Lung (tissue), 12 donors: Measurements from ENCODE around the gene BTBD19. TPM values are rescaled to one million over a fixed set of nuclear protein-coding genes. Genes with fewer than 3 reads are reported as not detected.
"Not testable (repeated sequence)": the region's sequence is repeated elsewhere in the genome, so short reads cannot be mapped to it uniquely, and the experiment has no call there.

Experiments used
- ATAC-seq: fragments of 200-7000 bp; cut with Tn5 transposase; one replicate; pipeline ENCODE4 v1.9.1; 2020; ENCODE audit warnings: moderate number of reproducible peaks; ENCODE audit not compliant: insufficient read depth, low FRiP score
- DNase-seq, 3 donors: peaks; one replicate each; pipeline ENCODE4 v3.0.0-alpha.2; 2013 to 2017
- H3K27ac ChIP-seq, 2 donors: one replicate each; pipeline ENCODE4 v1.5.1; 2013; ENCODE audit warnings: mild to moderate bottlenecking in 2 of 2, moderate library complexity in 2 of 2, control low read depth in 1 of 2, inconsistent platforms in 1 of 2, low read depth in 1 of 2, low read length in 1 of 2
- H3K27me3 ChIP-seq, 3 donors: one replicate each; pipeline ENCODE4 v1.5.1; 2013; ENCODE audit warnings: low read length in 2 of 3; ENCODE audit not compliant: control insufficient read depth in 3 of 3, insufficient read depth in 3 of 3
- H3K36me3 ChIP-seq, 4 donors: one replicate each; pipeline ENCODE4 v1.5.1; 2013; ENCODE audit warnings: low read length in 4 of 4, mild to moderate bottlenecking in 1 of 4, moderate library complexity in 1 of 4; ENCODE audit not compliant: control insufficient read depth in 4 of 4, insufficient read depth in 4 of 4
- H3K4me1 ChIP-seq, 5 donors: one replicate each; pipeline ENCODE4 v1.5.1; 2013; ENCODE audit warnings: low read length in 5 of 5, mild to moderate bottlenecking in 2 of 5, moderate library complexity in 1 of 5; ENCODE audit not compliant: control insufficient read depth in 5 of 5, insufficient read depth in 5 of 5
- H3K4me3 ChIP-seq: one replicate; pipeline ENCODE4 v1.5.1; 2013; ENCODE audit warnings: mild to moderate bottlenecking, control low read depth, moderate library complexity
- H3K9ac ChIP-seq, 2 donors: one replicate each; pipeline ENCODE4 v1.5.1; 2013; ENCODE audit warnings: low read length in 2 of 2, control low read depth in 1 of 2; ENCODE audit not compliant: insufficient read depth in 1 of 2
- H3K9me3 ChIP-seq, 4 donors: one replicate each; pipeline ENCODE4 v1.5.1; 2013; ENCODE audit warnings: low read length in 3 of 4, mild to moderate bottlenecking in 1 of 4, moderate library complexity in 1 of 4; ENCODE audit not compliant: control insufficient read depth in 4 of 4, insufficient read depth in 3 of 4
- WGBS, 2 donors: extraction: QIAGEN DNeasy Blood & Tissue Kit; methylation state at CpG; one replicate each; pipeline ENCODE4 v1.1.7; 2013; 5-methylcytosine and 5-hydroxymethylcytosine counted together
- polyA plus RNA-seq, 2 donors: library from polyadenylated mRNA; stranded (reverse); fragments of 200-250 nt; gene quantifications; one replicate each; pipeline ENCODE4 v1.2.1, GENCODE V29; 2013
- total RNA-seq, 2 donors: library from RNA; depleted of rRNA in 1 of 2; stranded (reverse); fragments of >200 nt in 1 of 2; gene quantifications; one replicate each; pipeline ENCODE4 v1.2.1, GENCODE V29; 2014 to 2021
- TF ChIP-seq, protein P1 (sequence below): IDR thresholded peaks from 2 replicates; pipeline ENCODE4 v1.5.1; 2012; ENCODE audit warnings: mild to moderate bottlenecking; ENCODE audit errors: control extremely low read depth, extremely low read depth
- donor health status: control.
- donor health status: control.
- donor health status: Bipolar disorder and iron deficiency.
- donor health status: healthy.
- donor health status: DM: yes; HTN: yes; CAD: no.

BTBD19 gene
- total and polyA plus RNA-seq, 4 donors: 5.6 to 20.0 (median 10.4) TPM

DNA sequence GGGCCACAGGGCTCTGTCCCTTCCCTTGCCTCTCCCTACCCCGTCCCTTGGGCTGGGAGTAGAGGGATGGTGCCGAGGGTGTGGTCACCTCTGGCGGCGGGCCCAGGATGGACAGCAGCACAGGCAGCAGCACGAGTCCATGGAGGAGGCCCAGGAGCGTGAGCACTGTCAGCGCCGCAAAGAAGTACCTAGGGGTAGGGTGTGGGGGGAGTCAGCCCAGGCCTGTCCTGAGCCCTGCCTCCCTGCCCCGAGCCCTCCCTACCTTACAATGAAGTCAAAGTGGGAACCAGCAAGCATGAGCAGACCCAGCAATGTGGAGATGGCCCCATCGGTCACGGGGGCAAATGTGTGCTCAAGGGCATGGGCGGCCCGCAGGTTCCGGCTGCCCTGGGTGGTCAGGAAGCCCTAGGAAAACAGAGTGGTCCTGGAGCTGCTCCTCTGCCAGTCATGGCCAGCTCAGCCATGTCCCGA lies 14.7 kb downstream of the BTBD19 start:
- DNase-seq (no peak), ATAC-seq (no peak)
- TF ChIP-seq, protein P1, sequence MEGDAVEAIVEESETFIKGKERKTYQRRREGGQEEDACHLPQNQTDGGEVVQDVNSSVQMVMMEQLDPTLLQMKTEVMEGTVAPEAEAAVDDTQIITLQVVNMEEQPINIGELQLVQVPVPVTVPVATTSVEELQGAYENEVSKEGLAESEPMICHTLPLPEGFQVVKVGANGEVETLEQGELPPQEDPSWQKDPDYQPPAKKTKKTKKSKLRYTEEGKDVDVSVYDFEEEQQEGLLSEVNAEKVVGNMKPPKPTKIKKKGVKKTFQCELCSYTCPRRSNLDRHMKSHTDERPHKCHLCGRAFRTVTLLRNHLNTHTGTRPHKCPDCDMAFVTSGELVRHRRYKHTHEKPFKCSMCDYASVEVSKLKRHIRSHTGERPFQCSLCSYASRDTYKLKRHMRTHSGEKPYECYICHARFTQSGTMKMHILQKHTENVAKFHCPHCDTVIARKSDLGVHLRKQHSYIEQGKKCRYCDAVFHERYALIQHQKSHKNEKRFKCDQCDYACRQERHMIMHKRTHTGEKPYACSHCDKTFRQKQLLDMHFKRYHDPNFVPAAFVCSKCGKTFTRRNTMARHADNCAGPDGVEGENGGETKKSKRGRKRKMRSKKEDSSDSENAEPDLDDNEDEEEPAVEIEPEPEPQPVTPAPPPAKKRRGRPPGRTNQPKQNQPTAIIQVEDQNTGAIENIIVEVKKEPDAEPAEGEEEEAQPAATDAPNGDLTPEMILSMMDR: no peak
- Histone ChIP-seq H3K4me3 (no peak overlapping the region), H3K9ac (no peak overlapping the region), H3K27ac (no peak overlapping the region), H3K4me1 (peaks cover 0 to 19% (median 3%) of the 10 kb centered on the region in 5 donors), H3K9me3 (no peaks in the 10 kb centered on the region), H3K36me3 (peaks cover 0 to 9% (median 1%) of the 10 kb centered on the region in 4 donors), H3K27me3 (no peaks in the 10 kb centered on the region)
- 90 to 91% methylated on average over 15 of the region's 15 CpGs for WGBS, 2 donors

DNA sequence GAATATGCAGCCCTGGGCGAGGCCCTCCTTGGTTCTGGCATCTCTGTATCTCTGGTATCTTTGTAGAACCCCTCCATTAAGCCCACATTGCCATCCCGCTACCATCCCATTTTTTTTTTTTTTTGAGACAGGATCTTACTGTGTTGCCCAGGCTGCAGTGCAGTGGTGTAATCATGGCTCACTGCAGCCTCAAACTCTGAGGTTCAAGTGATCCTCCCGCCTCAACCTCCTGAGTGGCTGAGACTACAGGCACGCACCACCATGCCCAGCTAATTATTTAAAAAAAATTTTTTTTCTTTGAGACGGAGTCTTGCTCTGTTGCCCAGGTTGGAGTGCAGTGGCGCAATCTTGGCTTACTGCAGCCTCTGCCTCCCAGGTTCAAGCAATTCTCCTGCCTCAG lies 16.1 kb downstream of the BTBD19 start:
- H3K4me3 ChIP-seq, H3K9me3 ChIP-seq, H3K27me3 ChIP-seq, ATAC-seq, H3K9ac ChIP-seq, H3K27ac ChIP-seq, DNase-seq: not testable (repeated sequence)
- 94 to 96% methylated on average over 6 of the region's 6 CpGs for WGBS, 2 donors
- H3K36me3 ChIP-seq: peaks cover 0 to 16% (median 3%) of the 10 kb centered on the region in 4 donors
- H3K4me1 ChIP-seq: peaks cover 0 to 14% (median under 1%) of the 10 kb centered on the region in 5 donors

DNA sequence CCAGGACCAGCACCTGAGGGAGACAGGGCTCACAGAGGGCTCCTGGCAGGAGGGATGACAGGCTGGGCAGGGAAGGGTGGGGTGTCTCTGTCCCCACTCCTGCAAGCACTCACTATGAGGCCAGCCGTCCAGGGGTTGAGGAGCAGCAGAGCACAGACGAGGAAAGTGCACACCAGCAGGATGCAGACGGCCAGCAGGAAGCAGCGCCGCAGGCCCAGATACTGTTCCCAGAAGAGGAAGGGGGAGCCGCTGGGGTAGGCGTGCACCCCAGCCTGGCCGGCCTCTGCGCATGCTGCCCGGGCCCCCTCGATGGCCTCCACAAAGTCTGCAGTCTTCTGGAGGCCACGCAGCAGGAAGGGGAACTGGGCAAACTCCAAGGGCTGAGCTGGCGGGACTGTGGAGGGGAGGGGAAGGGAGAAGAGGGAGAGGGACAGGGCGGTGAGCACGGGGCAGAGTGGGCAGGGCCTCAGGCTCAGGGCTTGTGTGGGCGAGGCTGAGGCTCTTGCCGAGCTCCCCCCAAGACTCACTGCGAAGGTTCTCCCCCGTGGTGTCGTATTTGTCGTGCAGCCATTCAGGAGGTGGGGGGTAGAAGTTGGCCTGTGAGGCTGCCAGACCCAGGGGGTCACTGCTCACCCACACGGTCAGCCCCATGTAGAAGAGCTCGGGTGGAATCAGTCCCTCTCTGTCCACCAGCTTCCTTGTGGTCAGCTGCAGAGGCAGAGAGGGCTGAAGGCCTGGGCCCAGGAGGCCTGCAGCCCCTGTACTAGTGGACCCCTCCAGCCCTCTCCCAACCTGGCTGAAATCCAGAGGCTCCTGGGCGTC lies 18.3 kb downstream of the BTBD19 start:
- Histone ChIP-seq H3K9me3 (no peaks in the 10 kb centered on the region), H3K9ac (no peak overlapping the region), H3K36me3 (peaks cover 0 to 16% (median 3%) of the 10 kb centered on the region in 4 donors), H3K4me3 (no peak overlapping the region), H3K27me3 (no peaks in the 10 kb centered on the region), H3K4me1 (peaks cover 0 to 7% (median 0%) of the 10 kb centered on the region in 5 donors), H3K27ac (peak overlapping the region in 1 of 2 donors; percentile 23)
- DNase-seq (no peak), ATAC-seq (peak; percentile 61)
- TF ChIP-seq, protein P1: no peak
- 20 to 47% methylated on average over 22 to 24 of the region's 24 CpGs for WGBS, 2 donors

DNA sequence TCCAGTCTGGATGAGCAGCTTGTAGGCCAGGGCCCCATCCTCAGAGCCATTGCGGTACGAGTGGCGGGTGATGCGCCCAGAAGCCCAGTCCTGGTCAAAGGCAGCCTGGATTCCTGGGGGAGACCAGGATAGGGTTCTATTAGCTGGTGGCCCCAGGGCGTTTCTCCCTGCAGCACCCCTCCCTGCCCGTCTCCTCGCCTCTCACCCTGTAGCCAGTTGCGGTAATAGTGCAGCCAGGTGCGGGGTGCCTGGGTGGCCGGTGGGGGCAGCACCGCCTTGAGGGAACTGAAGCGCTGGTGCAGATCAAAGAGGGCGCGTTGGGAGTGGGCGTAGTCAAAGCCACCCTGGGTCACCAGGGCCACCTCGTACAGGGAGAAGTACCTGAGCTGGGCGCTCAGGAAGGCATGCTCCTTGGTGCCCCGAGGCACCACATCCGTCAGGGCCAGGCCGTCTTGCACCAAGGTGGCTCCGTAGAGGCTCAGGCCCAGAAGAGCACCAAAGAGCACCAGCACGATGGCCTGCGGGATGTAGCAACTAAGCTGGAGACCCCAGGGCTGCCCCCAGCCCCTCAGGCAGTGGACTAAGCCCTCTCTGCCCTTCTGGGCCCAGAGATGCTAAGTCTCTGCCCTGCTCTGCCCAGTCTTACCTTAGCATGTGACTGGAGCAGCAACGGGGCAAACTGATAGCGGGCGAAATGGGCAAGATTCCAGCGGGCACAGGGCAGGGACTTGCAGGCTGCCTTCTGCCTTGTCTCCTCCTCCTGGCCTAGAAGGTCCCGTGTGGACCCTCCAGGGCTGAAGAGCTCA lies 19.1 kb downstream of the BTBD19 start:
- Histone ChIP-seq H3K9ac (no peak overlapping the region), H3K27ac (no peak overlapping the region), H3K27me3 (no peaks in the 10 kb centered on the region), H3K4me3 (no peak overlapping the region), H3K36me3 (peaks cover 0 to 16% (median 3%) of the 10 kb centered on the region in 4 donors), H3K9me3 (no peaks in the 10 kb centered on the region), H3K4me1 (peaks cover 0 to 10% (median 0%) of the 10 kb centered on the region in 5 donors)
- 91% methylated on average over 28 of the region's 28 CpGs for WGBS, 2 donors
- ATAC-seq (no peak), DNase-seq (no peak)
- TF ChIP-seq, protein P1: no peak
